Neuronal stem cell (in vitro differentiated cells): ENCODE results near the gene GASK1A.
"Not testable (repeated sequence)": the region's sequence is repeated elsewhere in the genome, so short reads cannot be mapped to it uniquely, and the experiment has no call there.

Source experiments
- DNase-seq: peaks from one replicate; pipeline ENCODE4 v3.0.0-alpha.2; 2013; ENCODE audit warnings: low spot score
- H2AFZ ChIP-seq: one replicate; pipeline ENCODE4 v1.6.1; 2013; ENCODE audit warnings: mild to moderate bottlenecking, low read length, inconsistent platforms
- H2AK5ac ChIP-seq: 2 replicates; pipeline ENCODE4 v1.6.1; 2013; ENCODE audit warnings: low read depth, mild to moderate bottlenecking, inconsistent platforms, low read length, moderate library complexity, mixed read lengths
- H2BK120ac ChIP-seq: 2 replicates; pipeline ENCODE4 v1.6.1; 2013; ENCODE audit warnings: low read depth, mild to moderate bottlenecking, inconsistent platforms, low read length, moderate library complexity, mixed read lengths
- H2BK12ac ChIP-seq: one replicate; pipeline ENCODE4 v1.6.1; 2013; ENCODE audit warnings: low read length, inconsistent platforms
- H2BK15ac ChIP-seq: 2 replicates; pipeline ENCODE4 v1.6.1; 2013; ENCODE audit warnings: mild to moderate bottlenecking, low read length, inconsistent platforms, mixed read lengths
- H2BK5ac ChIP-seq: one replicate; pipeline ENCODE4 v1.6.1; 2013; ENCODE audit warnings: inconsistent platforms, mild to moderate bottlenecking, low read length, moderate library complexity
- H3K14ac ChIP-seq: one replicate; pipeline ENCODE4 v1.6.1; 2013; ENCODE audit warnings: low read length, inconsistent platforms
- H3K18ac ChIP-seq: 2 replicates; pipeline ENCODE4 v1.6.1; 2013; ENCODE audit warnings: low read length, inconsistent platforms
- H3K23ac ChIP-seq: 2 replicates; pipeline ENCODE4 v1.6.1; 2013; ENCODE audit warnings: low read depth, mild to moderate bottlenecking, mixed read lengths, low read length, inconsistent platforms; ENCODE audit not compliant: poor library complexity
- H3K27ac ChIP-seq: replicated peaks from 3 replicates; pipeline ENCODE4 v1.5.1; 2013; ENCODE audit warnings: low read length, inconsistent platforms
- H3K27me3 ChIP-seq, 3 experiments: 2 replicates each; pipeline ENCODE4 v1.6.1; 2013; ENCODE audit warnings: low read length in 3 of 3, mild to moderate bottlenecking in 2 of 3, inconsistent platforms in 1 of 3, low read depth in 1 of 3, mixed read lengths in 1 of 3, moderate library complexity in 1 of 3; ENCODE audit not compliant: control insufficient read depth in 3 of 3, insufficient read depth in 3 of 3
- H3K36me3 ChIP-seq, 2 donors: replicated peaks in 1 of 2; 2 replicates each; pipeline ENCODE4 v1.6.1; 2013; ENCODE audit warnings: low read length in 2 of 2; ENCODE audit not compliant: control insufficient read depth in 2 of 2, insufficient read depth in 2 of 2
- H3K4ac ChIP-seq: 2 replicates; pipeline ENCODE4 v1.6.1; 2013; ENCODE audit warnings: inconsistent platforms, mild to moderate bottlenecking, low read length, moderate library complexity
- H3K4me1 ChIP-seq, 2 donors: 1 replicate in 1 of 2; 2 replicates in 1 of 2; pipeline ENCODE4 v1.6.1; 2013; ENCODE audit warnings: low read length in 2 of 2, low read depth in 1 of 2; ENCODE audit not compliant: control insufficient read depth in 2 of 2, insufficient read depth in 1 of 2
- H3K4me2 ChIP-seq: one replicate; pipeline ENCODE4 v1.6.1; 2013; ENCODE audit warnings: mild to moderate bottlenecking, low read length, inconsistent platforms; ENCODE audit not compliant: insufficient read depth, poor library complexity, severe bottlenecking
- H3K4me3 ChIP-seq, 2 donors: 2 replicates each; pipeline ENCODE4 v1.5.1; 2013; ENCODE audit warnings: low read length in 2 of 2, mild to moderate bottlenecking in 2 of 2, inconsistent platforms in 1 of 2, moderate library complexity in 1 of 2
- H3K79me1 ChIP-seq: one replicate; pipeline ENCODE4 v1.6.1; 2013; ENCODE audit warnings: low read depth, mild to moderate bottlenecking, inconsistent platforms, low read length, moderate library complexity
- H3K9ac ChIP-seq: one replicate; pipeline ENCODE4 v1.6.1; 2013; ENCODE audit warnings: mild to moderate bottlenecking, low read depth, low read length, inconsistent platforms; ENCODE audit not compliant: poor library complexity
- H3K9me3 ChIP-seq, 2 donors: replicated peaks in 1 of 2; 2 replicates each; pipeline versions ENCODE3 to v1.6.1; 2013; ENCODE audit warnings: low read length in 2 of 2, mild to moderate bottlenecking in 2 of 2, inconsistent platforms in 1 of 2, low read depth in 1 of 2, mixed read lengths in 1 of 2, moderate library complexity in 1 of 2; ENCODE audit not compliant: control insufficient read depth in 2 of 2, insufficient read depth in 1 of 2
- H4K8ac ChIP-seq: one replicate; pipeline ENCODE4 v1.6.1; 2013; ENCODE audit warnings: low read depth, mild to moderate bottlenecking, inconsistent platforms, low read length, moderate library complexity
- H4K91ac ChIP-seq: one replicate; pipeline ENCODE4 v1.6.1; 2013; ENCODE audit warnings: low read length, low read depth, mild to moderate bottlenecking, inconsistent platforms; ENCODE audit not compliant: poor library complexity
- WGBS, 2 donors: extraction: QIAGEN DNeasy Blood & Tissue Kit; methylation state at CpG; one replicate each; pipeline ENCODE4 v1.1.7; 2013; ENCODE audit warnings: missing lambda C conversion rate in 2 of 2, mixed read lengths in 1 of 2; ENCODE audit not compliant: insufficient read length in 2 of 2, insufficient replicate concordance in 1 of 2; ENCODE audit errors: extremely low coverage in 2 of 2; 5-methylcytosine and 5-hydroxymethylcytosine counted together

The GASK1A gene

GRCh38 chr3:42974906-42975305, 4.2 kb upstream of the GASK1A start:
- not testable (repeated sequence) for H2BK5ac ChIP-seq, H3K14ac ChIP-seq, H3K9ac ChIP-seq, H3K4me1 ChIP-seq, H3K4me2 ChIP-seq, H2BK12ac ChIP-seq, H2BK120ac ChIP-seq, H3K27ac ChIP-seq, H3K4me3 ChIP-seq, H3K79me1 ChIP-seq, H2AFZ ChIP-seq, DNase-seq, H2BK15ac ChIP-seq, H3K18ac ChIP-seq, H4K8ac ChIP-seq, H2AK5ac ChIP-seq, H3K4ac ChIP-seq, H4K91ac ChIP-seq, H3K23ac ChIP-seq, H3K36me3 ChIP-seq
- Histone ChIP-seq H3K9me3 (peaks cover 13 to 14% of the 10 kb centered on the region in 2 donors), H3K27me3 (peaks cover 0 to 28% (median 4%) of the 10 kb centered on the region in 3 experiments)
- WGBS, 2 donors: no CpG with 5 or more reads among the region's 3 CpGs

DNA sequence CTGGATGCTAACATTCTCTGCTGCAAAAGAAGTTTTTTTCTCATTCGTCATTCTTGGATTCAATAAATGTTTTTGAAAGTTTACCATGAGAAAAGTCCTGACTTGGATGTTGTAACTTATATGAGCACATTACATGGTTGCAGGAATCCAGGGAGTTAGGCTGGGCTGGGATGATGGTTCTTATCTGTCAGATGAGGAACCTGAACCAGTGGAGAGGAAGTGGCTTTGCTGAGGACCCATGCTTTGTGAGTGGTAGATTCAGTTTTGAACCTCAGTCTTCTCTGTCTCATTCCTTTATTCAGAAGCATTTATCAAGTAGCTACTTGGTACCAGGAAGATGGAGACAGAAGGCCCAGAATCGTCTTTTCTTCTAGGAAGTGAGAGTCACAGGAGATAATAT, 3.7 kb upstream of the GASK1A start:
- peaks cover 0 to 34% (median 7%) of the 10 kb centered on the region in 3 experiments for H3K27me3 ChIP-seq
- no CpG with 5 or more reads among the region's 2 CpGs for WGBS, 2 donors
- no peak for DNase-seq
- H2BK15ac ChIP-seq: no peak overlapping the region
- no peak overlapping the region for H4K91ac ChIP-seq
- no peak overlapping the region for H3K14ac ChIP-seq
- no peak overlapping the region for H3K4me2 ChIP-seq
- H3K18ac ChIP-seq: no peak overlapping the region
- H3K4me3 ChIP-seq: no peak overlapping the region
- H3K27ac ChIP-seq: no peak overlapping the region
- H3K36me3 ChIP-seq: no peaks in the 10 kb centered on the region
- H2BK12ac ChIP-seq: no peak overlapping the region
- no peak overlapping the region for H3K9ac ChIP-seq
- no peak overlapping the region for H4K8ac ChIP-seq
- no peaks in the 10 kb centered on the region for H3K79me1 ChIP-seq
- no peak overlapping the region for H2AK5ac ChIP-seq
- H2BK5ac ChIP-seq: no peak overlapping the region
- no peak overlapping the region for H2BK120ac ChIP-seq
- H3K9me3 ChIP-seq: peaks cover 13 to 14% of the 10 kb centered on the region in 2 donors
- H3K4ac ChIP-seq: no peak overlapping the region
- peaks cover 0 to 8% of the 10 kb centered on the region in 2 donors for H3K4me1 ChIP-seq
- H3K23ac ChIP-seq: no peak overlapping the region
- H2AFZ ChIP-seq: no peak overlapping the region

DNA sequence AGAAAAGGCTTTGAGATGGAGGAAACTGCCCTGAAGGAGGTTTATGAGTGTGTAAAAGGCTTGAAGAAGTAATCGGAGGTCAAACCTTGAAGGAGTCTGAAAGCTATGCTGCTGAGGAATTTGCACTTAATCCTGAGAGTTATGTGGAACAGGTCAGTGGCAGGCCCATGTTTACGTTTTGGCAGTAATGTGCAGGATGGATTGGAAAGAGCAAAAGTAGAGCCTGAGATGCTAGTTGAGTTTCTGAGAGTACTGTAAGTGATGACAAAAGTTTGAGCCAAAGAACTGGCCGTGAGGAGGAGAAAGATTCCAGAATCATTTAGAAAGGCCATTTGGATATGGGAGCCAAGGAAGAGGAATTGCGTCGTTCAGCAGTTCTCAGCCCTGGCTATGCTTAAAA, 3.2 kb upstream of the GASK1A start:
- no peaks in the 10 kb centered on the region for H3K79me1 ChIP-seq
- no peak overlapping the region for H3K4me2 ChIP-seq
- H2AFZ ChIP-seq: no peak overlapping the region
- DNase-seq: no peak
- H4K91ac ChIP-seq: no peak overlapping the region
- no peak overlapping the region for H3K4ac ChIP-seq
- no peak overlapping the region for H2BK12ac ChIP-seq
- peaks cover 0 to 11% of the 10 kb centered on the region in 2 donors for H3K4me1 ChIP-seq
- no peak overlapping the region for H3K4me3 ChIP-seq
- H2AK5ac ChIP-seq: no peak overlapping the region
- no peak overlapping the region for H3K18ac ChIP-seq
- no peak overlapping the region for H2BK15ac ChIP-seq
- H3K9ac ChIP-seq: no peak overlapping the region
- H4K8ac ChIP-seq: no peak overlapping the region
- H3K36me3 ChIP-seq: no peaks in the 10 kb centered on the region
- no peak overlapping the region for H2BK120ac ChIP-seq
- H3K27me3 ChIP-seq: peaks cover 0 to 39% (median 7%) of the 10 kb centered on the region in 3 experiments
- no peak overlapping the region for H3K23ac ChIP-seq
- peaks cover 13 to 14% of the 10 kb centered on the region in 2 donors for H3K9me3 ChIP-seq
- no CpG with 5 or more reads among the region's 5 CpGs for WGBS, 2 donors
- H2BK5ac ChIP-seq: no peak overlapping the region
- no peak overlapping the region for H3K14ac ChIP-seq
- no peak overlapping the region for H3K27ac ChIP-seq

DNA sequence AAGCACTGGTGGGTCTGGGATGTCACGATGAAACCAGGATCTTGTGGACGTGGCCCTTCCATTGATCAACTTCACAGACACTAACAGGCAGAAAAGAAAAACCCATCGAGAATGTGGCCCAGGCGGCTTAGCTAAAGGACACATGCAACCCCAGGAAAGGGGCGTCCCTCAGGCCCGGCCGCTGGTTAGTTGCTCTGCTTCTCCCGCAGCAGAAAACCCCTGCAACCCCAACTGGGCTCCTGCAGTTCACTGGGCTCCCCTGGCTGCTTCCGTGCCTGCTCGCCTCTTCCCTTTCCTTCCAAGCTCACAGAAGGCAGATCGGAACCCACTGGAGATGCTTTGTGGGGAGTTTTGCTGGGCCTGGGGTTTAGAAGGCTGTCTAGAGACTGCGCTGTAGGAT, 1.1 kb downstream of the GASK1A start:
- no peak overlapping the region for H3K23ac ChIP-seq
- H2BK12ac ChIP-seq: no peak overlapping the region
- H3K4ac ChIP-seq: no peak overlapping the region
- no peak overlapping the region for H3K27ac ChIP-seq
- peak overlapping the region; percentile 30 for H3K18ac ChIP-seq
- H3K79me1 ChIP-seq: no peaks in the 10 kb centered on the region
- H4K8ac ChIP-seq: no peak overlapping the region
- no peak overlapping the region for H2BK120ac ChIP-seq
- H2AK5ac ChIP-seq: peak overlapping the region; percentile 18
- no peak overlapping the region for H2BK15ac ChIP-seq
- WGBS, 2 donors: no CpG with 5 or more reads among the region's 12 CpGs
- H3K4me3 ChIP-seq: no peak overlapping the region
- H2AFZ ChIP-seq: no peak overlapping the region
- H3K9ac ChIP-seq: no peak overlapping the region
- H3K9me3 ChIP-seq: peaks cover 6% of the 10 kb centered on the region in 2 donors
- H3K4me1 ChIP-seq: peaks cover 0 to 15% of the 10 kb centered on the region in 2 donors
- peaks cover 0 to 75% (median 7%) of the 10 kb centered on the region in 3 experiments for H3K27me3 ChIP-seq
- DNase-seq: no peak
- no peaks in the 10 kb centered on the region for H3K36me3 ChIP-seq
- H3K14ac ChIP-seq: no peak overlapping the region
- H4K91ac ChIP-seq: no peak overlapping the region
- no peak overlapping the region for H2BK5ac ChIP-seq
- no peak overlapping the region for H3K4me2 ChIP-seq
